ENCODE measurements around the gene DNAJC10.
"Not testable (repeated sequence)": the region's sequence is repeated elsewhere in the genome, so short reads cannot be mapped to it uniquely, and the experiment has no call there.

The DNAJC10 gene

GRCh38 chr2:182728014-182728413, 12.0 kb downstream of the DNAJC10 start:
- no peak for DNase-seq

- no peak for DNase-seq
Observed at GRCh38 chr2:182729710-182730339, 13.8 kb downstream of the DNAJC10 start.

- no peak for DNase-seq
Observed at GRCh38 chr2:182730486-182730885, 14.4 kb downstream of the DNAJC10 start.

GRCh38 chr2:182732736-182733135, 16.7 kb downstream of the DNAJC10 start:
- DNase-seq = no peak

- DNase-seq = no peak
Observed at GRCh38 chr2:182733572-182733971, 17.5 kb downstream of the DNAJC10 start.

GRCh38 chr2:182736856-182737255, 20.8 kb downstream of the DNAJC10 start:
- DNase-seq = not testable (repeated sequence)

- DNase-seq = no peak
Observed at GRCh38 chr2:182740701-182741100, 24.6 kb downstream of the DNAJC10 start.

- DNase-seq = no peak
Observed at GRCh38 chr2:182741620-182742019, 25.6 kb downstream of the DNAJC10 start.

GRCh38 chr2:182744490-182744889, 28.4 kb downstream of the DNAJC10 start:
- DNase-seq = no peak

- DNase-seq = no peak
Observed at GRCh38 chr2:182745061-182745460, 29.0 kb downstream of the DNAJC10 start.

GRCh38 chr2:182745894-182746293, 29.8 kb downstream of the DNAJC10 start:
- not testable (repeated sequence) for DNase-seq

- no peak for DNase-seq
Observed at GRCh38 chr2:182754231-182754630, 38.2 kb downstream of the DNAJC10 start.

- DNase-seq = no peak
Observed at GRCh38 chr2:182758379-182758778, 42.3 kb downstream of the DNAJC10 start.

GRCh38 chr2:182761903-182762302, 45.8 kb downstream of the DNAJC10 start:
- no peak for DNase-seq

- no peak for DNase-seq
Observed at GRCh38 chr2:182763311-182763912, 47.4 kb downstream of the DNAJC10 start.

- no peak for DNase-seq
Observed at GRCh38 chr2:182766626-182767025, 50.6 kb downstream of the DNAJC10 start.

GRCh38 chr2:182767578-182767977, 51.5 kb downstream of the DNAJC10 start:
- DNase-seq = no peak

GRCh38 chr2:182768950-182769349, 52.9 kb downstream of the DNAJC10 start:
- DNase-seq = not testable (repeated sequence)

GRCh38 chr2:182779323-182779722, 63.3 kb downstream of the DNAJC10 start:
- no peak for DNase-seq

- DNase-seq = not testable (repeated sequence)
Observed at GRCh38 chr2:182781099-182781498, 65.0 kb downstream of the DNAJC10 start.

- not testable (repeated sequence) for DNase-seq
Observed at GRCh38 chr2:182782686-182783085, 66.6 kb downstream of the DNAJC10 start.

- no peak for DNase-seq
Observed at GRCh38 chr2:182784058-182784706, 68.1 kb downstream of the DNAJC10 start.

GRCh38 chr2:182784777-182785176, 68.7 kb downstream of the DNAJC10 start:
- no peak for DNase-seq

GRCh38 chr2:182792441-182792840, 76.4 kb downstream of the DNAJC10 start:
- no peak for DNase-seq

All from activated CD4-positive, CD25-positive, alpha-beta regulatory T cell treated with anti-CD3 and anti-CD28 coated beads, Interleukin-2, amount 50 U/mL, for 72 hours (primary cell).